ENCODE measurements around the gene FOXO3.
"Not testable (repeated sequence)": the region's sequence is repeated elsewhere in the genome, so short reads cannot be mapped to it uniquely, and the experiment has no call there.

The FOXO3 gene

DNA sequence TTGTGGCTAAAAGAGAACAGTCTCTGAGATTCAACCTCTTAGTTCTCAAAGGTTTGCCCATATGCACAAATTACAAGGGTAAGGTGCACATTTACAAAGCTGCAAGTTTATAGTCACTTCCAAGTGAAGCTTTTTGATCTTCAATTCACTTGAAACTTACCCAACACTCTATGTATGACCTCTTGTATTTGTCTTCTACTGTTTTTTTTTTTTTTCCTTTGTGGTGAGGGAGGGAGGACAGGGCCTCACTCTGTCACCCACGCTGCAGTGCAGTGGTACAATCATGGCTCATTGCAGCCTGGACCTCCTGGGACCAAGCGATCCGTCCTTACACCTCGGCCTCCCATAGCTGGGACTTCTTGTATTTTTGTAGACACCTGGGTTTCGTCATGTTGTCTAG lies 4.5 kb upstream of the FOXO3 start:
- no peak for DNase-seq

DNA sequence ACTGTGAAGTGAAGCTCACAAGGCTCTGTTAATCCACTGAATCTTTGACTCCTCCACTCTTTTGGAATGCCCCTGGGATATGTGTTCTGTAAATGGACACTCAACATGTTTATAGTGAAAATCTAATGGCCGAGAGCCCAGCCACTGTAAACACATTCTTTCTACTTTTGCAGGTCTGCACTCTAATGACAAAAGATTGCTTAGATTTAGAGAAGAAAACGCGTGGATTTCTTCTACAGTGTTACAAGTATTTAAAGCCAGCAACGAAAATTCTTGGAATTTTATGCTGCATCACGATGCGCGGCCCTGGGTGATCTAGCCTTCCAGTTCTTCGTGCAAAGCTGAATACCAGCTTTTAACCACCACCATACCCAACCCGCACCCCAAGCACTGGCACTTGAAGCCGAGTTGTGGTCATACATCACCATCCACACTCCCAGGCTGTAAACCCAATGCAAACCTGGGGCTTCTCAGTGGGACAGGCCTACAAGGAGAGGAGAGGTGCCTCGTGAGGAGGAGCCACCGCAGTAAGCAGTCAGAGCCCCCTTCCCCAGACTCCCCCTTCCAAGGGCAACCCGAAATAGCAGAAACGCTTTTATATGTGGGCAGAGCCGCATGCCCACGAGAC lies 3.7 kb upstream of the FOXO3 start:
- no peak for DNase-seq

DNA sequence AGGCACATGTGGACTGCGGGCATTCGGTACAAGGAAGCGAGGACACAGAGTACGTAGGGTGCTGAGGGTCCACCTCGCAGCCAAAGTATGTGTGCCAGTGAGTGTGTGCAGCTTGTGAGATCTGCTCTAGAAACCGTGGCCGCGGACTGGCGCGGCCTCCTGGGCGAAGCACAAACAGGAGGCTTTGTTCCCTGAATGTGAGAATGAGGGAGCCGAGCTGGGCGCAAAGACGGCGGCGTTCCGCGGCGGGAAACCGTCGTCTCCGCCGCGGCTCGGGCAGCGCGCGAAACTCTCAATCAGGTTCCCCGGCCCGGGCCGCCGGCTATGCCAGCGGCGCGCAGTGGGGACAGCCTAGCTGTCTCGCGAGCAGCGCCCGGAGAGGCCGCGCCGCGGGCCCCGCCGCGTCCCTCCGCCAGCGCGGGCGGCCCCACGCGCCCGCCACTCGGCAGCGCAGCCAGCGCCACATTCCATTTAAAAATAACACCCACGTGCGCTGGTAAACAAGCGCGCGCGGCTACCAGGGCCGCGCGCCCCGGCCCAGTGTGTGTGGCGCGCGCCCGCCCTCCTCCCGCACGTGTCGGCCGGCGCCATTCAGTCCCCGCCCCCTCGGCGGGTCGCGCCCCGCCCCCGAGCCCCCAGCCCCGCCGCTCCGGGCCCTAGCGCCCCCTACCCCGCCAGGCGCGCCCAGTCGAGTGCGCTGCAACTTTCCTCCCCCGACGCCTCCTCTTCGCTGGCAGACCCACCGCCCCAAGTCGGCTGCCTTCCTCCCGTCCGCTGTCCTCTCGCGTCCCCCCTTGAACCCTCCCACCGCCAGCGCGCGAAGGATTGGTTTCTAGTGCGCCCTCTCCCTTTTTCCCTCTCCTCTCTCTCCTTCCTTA lies 3.0 kb upstream of the FOXO3 start:
- peak in 1 of 2 experiments; percentile 21 for DNase-seq

DNA sequence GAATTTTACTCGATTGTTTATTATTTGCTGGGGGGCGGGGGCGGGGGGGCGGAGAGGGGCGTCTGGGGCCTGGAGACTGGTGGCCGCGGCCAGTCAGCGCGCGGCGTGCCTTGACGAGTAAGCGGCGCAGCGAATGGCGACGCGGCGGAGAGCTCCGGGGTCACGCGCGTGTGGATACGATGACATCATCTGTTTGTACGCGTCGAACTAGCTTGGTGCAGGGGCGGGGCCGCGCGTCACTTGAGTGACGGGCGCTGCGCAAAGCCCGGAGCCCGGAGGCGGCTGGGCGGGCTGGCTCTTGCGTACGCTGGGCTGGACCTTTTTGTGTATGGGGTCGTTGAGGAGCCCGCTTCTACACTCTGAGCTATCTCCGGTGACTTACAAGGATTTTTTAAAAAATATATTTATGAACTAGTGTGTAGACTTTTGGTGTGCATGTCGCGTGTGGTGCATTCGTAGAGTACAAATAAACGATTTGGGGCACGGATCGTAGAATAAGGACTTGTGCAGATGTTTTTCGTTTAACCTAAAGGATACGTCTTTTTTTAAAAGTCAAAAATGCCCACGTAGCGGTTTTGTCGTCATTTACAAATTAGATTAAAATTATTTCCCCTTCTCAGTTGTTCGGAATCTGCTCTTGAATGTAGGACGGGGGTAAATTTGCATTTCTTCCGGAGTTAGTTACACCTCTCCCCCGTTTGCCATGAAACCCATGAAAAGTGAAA lies 2.2 kb upstream of the FOXO3 start:
- DNase-seq: peak; percentile 77 to 90

DNA sequence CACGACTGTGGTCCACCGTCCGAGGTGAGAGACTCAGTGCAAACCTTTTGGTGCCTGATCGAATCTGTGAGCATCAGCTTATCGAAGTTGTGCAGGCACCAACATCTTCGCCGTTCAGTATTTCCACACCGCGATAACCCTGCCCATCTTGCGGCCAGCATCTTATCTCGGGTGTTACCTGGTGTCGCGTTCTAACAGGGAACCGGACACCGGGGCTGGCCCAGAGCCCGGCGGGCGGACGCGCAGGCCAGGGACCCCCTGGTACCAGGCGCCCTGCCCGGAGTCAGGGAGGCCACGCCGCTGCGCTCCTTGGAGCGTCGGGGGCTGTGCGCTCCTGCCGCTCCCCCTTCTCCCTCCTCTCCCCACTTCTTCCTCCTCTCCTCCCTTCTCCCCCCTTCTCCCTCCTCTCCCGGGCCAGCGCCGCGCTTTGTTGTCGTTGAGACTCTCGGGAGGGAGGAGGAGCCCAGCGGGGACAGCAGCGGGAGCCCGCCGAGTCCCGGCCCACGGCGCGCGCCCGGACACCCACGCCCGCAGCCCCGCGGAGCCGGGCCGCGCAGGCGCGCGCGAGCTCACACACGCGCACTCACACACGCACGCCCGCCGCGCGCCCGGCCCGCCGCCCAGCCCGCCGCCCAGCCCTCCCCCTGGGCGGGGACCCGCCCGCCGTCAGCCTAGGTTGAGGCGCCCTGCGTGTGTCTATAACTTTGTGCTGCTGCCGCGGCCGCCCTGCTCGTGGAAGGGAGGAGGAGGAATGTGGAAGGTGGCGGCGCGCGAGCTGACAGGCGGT lies 1.4 kb upstream of the FOXO3 start:
- peak; percentile 62 to 76 for DNase-seq

DNA sequence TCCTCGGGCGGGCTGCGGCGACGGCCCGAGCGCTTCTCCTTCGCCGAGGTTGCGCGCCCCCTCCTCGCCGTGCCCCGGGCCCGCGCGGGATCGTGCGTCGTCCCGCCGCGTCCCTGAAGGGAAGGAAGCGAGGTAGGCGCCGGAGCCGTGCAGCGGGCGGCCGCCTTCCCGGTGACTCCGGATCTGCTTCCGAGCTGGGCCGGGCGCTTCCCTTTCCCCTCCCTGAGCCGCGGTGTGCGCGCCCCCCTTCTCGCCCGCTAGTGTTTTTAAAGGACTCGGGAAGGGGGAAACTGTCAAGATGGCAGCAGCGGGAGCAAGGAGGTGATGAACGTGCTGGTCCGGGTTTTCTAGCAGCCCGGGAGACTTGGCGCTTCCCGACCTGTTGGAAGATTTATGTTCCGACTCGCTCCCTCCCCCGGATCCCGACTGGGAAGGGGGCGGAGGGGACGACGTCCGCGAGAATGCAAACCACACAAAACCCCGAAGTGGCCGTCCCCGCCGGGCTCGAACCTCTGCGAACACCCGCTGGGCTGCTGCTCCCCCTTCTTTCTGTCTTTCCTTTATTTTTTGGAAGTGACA lies 744 bp upstream of the FOXO3 start:
- no peak for DNase-seq

DNA sequence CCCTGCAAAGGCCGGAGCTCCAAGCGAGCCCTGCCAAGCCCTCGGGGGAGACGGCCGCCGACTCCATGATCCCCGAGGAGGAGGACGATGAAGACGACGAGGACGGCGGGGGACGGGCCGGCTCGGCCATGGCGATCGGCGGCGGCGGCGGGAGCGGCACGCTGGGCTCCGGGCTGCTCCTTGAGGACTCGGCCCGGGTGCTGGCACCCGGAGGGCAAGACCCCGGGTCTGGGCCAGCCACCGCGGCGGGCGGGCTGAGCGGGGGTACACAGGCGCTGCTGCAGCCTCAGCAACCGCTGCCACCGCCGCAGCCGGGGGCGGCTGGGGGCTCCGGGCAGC lies 561 bp downstream of the FOXO3 start:
- not testable (repeated sequence) for DNase-seq

DNA sequence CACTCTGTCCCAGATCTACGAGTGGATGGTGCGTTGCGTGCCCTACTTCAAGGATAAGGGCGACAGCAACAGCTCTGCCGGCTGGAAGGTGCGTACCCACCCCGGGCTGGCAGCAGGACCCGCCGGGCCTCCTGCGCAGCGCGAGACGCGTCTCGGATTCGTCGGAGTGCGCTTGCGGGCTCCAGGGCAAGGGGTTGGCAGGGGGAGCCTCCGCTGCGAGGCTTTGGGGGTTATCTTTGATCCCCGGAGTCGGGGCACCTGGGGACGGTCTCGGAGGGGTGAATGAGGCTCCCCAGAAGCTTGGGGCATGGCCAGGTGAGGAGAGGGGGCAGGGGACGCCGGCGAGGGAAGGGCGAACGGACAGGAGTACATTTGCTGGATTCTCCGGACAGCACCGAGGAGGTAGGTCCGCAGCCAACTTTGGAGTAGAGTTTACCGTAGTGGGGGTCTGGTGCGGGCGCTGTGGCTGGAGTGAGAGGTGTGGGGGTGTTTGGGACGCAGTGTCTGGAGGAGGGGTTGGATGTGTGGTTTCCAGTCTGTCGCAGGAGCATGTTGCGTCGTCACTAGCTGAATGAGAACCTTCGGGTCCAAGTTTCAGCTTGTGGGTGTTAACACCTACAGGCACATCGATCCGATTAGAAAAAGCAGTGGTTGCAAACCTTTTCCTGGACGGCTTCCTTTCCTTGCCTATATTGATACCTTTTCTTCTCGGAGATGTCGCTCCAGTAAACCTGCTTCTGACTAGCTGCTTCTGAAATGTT lies 1.2 kb downstream of the FOXO3 start:
- no peak for DNase-seq

DNA sequence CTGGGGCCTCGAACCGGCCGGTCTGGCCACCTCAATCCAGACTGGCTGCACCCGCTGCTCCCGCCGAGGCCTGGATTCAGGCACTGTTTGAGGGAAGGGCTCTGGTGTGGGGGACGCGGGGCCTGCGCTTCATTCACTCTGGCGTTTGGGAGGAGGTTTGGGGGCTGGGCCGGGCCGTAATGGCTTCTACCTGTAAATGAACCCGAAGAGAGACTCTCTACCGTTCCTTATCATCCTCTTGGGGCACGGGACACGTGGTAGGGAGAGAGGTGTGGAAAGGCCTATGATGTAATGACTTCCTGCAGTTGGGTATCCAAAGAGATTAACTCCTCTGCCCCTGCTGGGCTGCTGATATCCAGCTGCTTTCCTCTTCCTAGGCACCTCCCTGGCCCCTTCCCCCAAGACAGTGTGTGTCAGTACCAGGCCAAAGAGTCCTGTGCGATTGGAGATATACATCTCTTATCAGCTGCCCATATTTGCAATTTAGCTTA lies 1.8 kb downstream of the FOXO3 start:
- no peak for DNase-seq

DNA sequence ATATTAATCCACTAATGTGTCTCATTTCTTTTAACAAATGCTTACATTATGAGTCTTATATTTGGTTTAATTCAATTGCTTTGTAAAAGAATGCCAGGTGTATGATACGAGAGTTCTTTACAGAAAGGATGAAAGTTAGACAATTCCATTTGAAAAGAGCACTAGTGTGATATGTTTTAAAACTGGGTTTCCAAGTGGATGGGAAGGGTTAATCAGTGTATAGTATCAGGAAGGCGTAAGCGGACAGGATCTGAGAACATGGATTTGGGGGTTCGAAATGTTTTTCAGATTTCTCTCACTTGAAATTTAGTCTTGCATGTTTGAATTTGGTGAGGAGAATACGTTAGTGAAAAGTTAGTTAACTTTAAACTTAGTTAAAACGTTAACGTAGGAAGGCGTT lies 2.6 kb downstream of the FOXO3 start:
- DNase-seq: no peak

DNA sequence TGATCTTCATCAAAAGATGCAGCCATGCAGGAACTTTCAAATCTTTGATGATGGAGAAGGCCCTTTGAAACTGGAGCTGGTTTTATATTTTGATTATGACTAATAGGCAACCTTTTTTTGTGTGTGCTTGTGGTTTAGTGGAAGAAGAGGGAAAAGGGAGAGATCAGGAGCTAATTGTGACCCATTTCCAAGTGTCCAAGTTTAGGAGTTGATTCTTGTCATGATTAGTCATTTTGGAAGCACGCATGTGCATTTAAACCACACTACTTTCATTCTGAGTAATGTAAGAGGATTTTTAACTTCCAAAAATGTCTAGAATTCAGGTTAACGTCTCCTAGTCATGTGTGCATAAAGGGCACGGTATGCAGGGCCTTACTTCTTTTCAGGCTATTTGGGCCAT lies 3.5 kb downstream of the FOXO3 start:
- DNase-seq: no peak

DNA sequence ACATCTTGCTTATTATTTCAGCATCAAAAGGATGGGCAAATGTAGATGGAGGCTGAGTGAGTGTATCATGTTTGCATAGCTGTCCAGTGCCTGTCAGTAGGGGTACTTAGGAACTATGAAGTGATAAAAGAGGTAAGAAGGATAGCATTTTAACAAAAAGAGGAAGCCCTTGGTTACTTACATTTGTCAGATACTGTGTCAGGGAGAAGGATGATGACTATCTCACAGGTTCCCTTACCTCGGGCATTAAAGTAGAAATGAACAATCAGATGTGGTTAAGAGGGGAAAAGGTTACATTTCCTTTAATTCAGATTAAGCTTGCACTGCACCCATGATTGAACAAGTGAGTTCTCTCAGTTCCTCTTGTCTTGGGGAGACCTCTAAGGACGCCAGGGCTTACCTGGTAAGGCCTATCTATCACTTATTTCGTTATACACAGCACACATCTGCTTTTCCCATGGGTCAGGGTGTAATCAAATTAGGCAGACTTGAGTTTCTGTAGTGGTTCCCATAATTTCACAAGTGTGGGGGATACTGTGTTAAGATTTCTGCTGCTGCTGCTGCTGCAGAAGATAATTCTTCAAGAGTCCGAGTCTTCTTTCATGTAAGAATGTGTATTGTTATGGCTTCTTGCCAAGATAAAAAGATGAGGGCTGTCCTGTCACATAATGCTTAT lies 4.5 kb downstream of the FOXO3 start:
- no peak for DNase-seq

DNA sequence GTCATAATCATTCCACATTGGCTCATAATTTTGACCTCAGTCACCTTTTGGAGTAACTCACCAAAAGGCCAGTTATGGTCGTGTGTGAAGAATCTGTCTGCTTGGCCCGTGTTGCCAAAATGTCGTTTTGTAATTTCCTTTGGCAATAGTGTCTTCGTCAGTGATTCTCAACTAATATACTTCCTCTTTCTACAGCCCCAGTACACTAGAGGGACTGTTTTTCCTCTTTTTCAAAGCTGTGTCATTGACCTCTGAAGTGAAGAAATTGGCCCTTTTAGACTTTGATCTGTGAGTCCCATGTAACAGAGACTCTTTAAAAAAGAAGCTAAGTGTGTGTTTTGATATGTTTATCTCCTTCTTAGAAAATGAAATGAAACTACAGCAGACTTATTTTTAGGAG lies 5.2 kb downstream of the FOXO3 start:
- no peak for DNase-seq

DNA sequence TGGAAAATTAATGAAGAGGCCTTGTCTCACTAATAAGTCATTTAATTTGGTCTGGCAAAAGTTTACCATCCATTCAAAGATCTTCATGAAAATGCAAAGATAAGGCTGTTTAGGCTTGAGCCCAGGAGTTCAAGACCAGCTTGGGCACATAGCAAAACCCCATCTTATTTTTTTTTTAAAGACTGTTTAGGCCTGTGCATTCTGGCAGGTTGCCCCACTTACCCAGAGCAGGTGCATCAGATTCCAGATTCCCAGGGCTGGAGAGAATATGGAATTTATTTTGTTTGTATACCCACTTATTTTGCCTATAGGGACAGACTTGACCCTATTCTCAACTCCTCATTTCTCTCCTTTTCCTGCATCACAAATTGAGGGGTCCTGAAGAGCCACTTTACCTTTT lies 5.7 kb downstream of the FOXO3 start:
- DNase-seq: no peak

DNA sequence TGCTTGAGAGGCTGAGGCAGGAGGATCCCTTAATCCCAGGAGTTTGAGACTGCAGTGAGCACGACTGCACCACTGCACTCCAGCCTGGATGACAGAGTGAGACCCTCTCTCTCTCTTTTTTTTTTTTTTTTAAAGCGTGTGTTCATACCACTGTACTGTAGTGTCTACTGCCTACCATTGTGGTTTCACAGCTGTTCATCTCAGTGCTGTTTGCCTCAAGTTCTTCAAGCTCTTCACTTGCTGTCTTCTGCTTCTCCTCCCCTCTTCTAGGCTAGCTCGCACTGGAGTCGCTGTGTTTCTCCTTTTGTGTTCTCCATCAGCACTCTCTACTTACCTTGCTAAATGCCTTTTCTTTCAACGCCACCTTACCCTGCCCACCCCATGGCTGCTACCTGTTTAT lies 7.4 kb downstream of the FOXO3 start:
- DNase-seq: no peak

DNA sequence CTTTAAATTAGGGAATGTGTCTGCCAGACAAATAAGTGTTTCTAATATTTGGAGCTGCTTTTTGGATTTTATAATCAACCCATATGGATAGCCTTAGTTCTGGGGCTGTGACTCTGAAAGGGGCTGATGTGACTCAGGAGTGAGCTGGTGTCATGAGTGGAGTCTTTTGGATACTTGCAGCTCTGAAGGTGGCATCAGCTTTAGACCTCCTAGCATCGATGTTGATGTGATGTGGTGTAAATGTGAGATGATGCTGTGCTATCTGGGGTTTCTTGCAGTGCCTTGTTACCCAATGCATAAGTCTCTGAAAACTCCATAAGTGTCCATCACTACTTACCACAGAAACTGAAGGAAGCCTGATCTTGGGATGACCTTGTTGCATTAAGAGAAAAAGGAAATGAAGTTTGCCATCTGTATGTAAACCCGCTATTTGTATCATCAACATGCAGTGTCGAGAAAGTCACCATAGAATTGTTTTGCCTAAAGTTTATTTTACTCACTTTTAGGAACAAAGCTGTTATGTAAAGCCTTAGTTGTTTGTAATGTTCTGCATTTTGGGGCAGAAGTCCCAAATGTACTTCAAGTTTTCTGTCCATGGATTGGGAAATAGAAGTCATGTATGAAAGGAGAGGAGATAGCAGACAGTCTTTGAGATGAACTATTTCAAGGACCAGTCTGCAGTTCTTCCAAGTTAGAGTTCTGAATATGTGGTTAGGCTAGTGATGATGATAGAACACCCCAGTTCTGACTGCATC lies 8.0 kb downstream of the FOXO3 start:
- no peak for DNase-seq

DNA sequence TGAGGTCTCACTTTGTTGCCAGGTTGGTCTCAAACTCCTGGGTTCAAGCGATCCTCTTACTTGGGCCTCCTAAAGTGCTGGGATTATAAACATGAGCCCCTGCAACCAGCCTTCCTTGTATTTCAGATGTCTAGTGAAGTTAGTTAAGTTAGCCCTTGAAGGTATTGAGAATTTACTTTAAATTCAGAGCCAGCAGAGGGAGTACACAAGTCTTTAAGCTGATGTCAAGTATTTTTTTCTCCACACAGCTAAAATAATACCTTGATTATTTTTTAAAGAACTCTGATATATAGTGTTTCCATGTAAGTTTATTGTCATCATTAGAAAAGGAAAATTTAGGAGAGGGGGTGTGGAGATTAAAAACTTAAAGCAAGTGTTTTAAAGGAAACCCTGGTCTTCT lies 9.8 kb downstream of the FOXO3 start:
- no peak for DNase-seq

DNA sequence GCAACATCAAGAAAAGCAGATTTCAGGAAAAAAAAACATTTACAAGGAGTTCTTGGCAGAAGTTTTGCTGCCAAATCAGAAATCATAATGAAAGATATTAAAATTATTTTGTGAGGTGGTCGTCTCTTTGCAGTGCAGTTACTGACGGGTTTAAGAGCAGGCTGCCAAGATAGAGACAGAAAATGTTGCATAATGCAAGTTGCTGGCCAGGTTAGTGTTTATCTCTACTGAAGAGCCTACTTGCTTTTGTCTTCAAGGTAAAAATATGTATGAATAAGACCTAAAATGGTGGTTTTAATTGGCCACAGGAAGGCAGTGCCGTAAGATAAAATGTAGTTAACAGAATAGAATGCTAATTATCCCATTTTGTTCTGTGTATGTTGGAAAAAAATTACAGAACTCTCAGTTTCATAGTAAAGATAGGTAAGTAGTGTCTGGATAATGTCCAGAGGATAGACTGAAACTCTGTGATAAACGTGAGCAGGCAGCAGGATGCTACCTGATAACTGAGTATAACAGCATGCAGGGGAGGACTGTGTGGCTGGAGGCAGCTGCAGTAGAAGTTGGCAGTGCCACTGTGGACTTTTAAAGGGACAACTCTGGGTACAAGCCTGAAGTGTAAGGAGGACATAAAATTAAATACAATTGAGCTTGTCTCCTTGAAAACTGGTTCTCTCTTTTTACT lies 13.9 kb downstream of the FOXO3 start:
- DNase-seq: no peak

DNA sequence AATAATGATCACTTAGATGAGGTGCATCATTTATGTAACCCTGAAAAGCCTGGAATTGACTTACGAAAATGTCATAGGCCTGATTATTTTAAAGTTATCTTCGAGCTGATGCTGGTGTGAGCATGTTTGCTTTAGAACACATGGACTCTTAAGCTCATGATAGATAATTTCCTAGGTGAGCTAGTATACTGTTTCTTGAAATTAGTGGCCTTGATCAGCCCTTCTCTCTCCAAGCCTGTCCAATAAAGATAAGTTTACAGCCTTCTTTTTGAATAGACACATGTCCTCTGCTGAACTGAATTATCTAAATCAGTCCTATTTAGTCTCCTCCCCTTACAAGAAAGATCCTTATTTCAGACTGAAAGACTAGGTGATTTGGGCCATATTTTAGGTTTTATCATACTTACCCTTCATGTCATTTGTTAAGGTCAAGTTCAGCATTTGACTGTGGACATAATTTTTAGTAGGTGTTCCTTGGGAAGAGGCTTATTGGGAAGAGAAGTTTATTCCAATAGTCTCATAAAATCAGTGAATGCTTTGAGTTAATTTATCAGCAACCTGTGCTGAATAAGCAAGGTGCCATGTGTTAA lies 15.3 kb downstream of the FOXO3 start:
- DNase-seq: no peak
